Measurements from ENCODE around the gene FAM107A. TPM values are rescaled to one million over a fixed set of nuclear protein-coding genes. Genes with fewer than 3 reads are reported as not detected.
A peak's percentile ranks its signal among the peaks of the same experiment; 100 is the strongest.

The FAM107A gene
- total and polyA plus RNA-seq, 9 of the 15 experiments (the other 6 are each of a cell fraction or from before 2014, with no cell fraction given), result 0.07 TPM; not detected in 8

GRCh38 chr3:58617338-58617761 is 40.2 kb upstream of the FAM107A start:
- no TSS peak for BruUV-seq (replicated peaks)
- Histone ChIP-seq H3K9ac (ENCODE audit: insufficient read depth in 1 of 2, low read depth in 2 of 2, low read length in 2 of 2) (no peak overlapping the region), H3K9me3 (replicated peaks; ENCODE audit: control insufficient read depth, insufficient read depth, low read depth, low read length) (no peaks in the 10 kb centered on the region), H3K79me2 (ENCODE audit: control insufficient read depth, insufficient read depth, low read length) (no peaks in the 10 kb centered on the region), H3K4me3 (no peak overlapping the region), H3K4me2 (ENCODE audit: insufficient read depth, low read length) (no peak overlapping the region), H3K27ac (ENCODE audit: extremely low read depth, low read depth, low read length) (no peak overlapping the region), H3K27me3 (ENCODE audit: control insufficient read depth in 2 of 2, insufficient read depth in 2 of 2, low read length in 2 of 2) (peaks cover 0 to 24% of the 10 kb centered on the region in 2 experiments; a peak in 3 of 5 replicates), H3K36me3 (ENCODE audit: control insufficient read depth, insufficient read depth, low read length) (no peaks in the 10 kb centered on the region), H3K4me1 (replicated peaks in 1 of 2; ENCODE audit: control insufficient read depth in 2 of 2, insufficient read depth in 2 of 2, low read length in 2 of 2) (no peaks in the 10 kb centered on the region; a peak in 1 of 5 replicates), H2AFZ (ENCODE audit: low read depth, low read length) (no peak overlapping the region), H4K20me1 (replicated peaks; ENCODE audit: control insufficient read depth, insufficient read depth, low read length) (no peaks in the 10 kb centered on the region; the same call in 1 of the 2 replicates), H3K9me1 (ENCODE audit: control insufficient read depth, insufficient read depth, low read length) (no peaks in the 10 kb centered on the region)
- in situ Hi-C loops (cut with MboI) (no loop called here), intact Hi-C loops (cut with micrococcal nuclease) (no loop called here)
- ATAC-seq (no peak), FAIRE-seq (no peak), DNase-seq (ENCODE audit: extremely low read depth in 1 of 4, low spot score in 3 of 4) (no peak)
- TF ChIP-seq ZBED1 (IDR thresholded peaks at IDR 0.05), result no peak
- CTCF ChIA-PET (ENCODE audit: low intra/inter-chr PET ratio), result interaction anchor here (0.7 kb wide), 1 partner anchor 83 kb away, joined by 4 read pairs; no protein-coding TSS in a partner anchor
- POLR2A ChIA-PET, result no interaction called here
- WGBS (ENCODE audit: insufficient coverage, low coverage, missing lambda C conversion rate), result 12% methylated on average over 5 of the region's 8 CpGs

DNA sequence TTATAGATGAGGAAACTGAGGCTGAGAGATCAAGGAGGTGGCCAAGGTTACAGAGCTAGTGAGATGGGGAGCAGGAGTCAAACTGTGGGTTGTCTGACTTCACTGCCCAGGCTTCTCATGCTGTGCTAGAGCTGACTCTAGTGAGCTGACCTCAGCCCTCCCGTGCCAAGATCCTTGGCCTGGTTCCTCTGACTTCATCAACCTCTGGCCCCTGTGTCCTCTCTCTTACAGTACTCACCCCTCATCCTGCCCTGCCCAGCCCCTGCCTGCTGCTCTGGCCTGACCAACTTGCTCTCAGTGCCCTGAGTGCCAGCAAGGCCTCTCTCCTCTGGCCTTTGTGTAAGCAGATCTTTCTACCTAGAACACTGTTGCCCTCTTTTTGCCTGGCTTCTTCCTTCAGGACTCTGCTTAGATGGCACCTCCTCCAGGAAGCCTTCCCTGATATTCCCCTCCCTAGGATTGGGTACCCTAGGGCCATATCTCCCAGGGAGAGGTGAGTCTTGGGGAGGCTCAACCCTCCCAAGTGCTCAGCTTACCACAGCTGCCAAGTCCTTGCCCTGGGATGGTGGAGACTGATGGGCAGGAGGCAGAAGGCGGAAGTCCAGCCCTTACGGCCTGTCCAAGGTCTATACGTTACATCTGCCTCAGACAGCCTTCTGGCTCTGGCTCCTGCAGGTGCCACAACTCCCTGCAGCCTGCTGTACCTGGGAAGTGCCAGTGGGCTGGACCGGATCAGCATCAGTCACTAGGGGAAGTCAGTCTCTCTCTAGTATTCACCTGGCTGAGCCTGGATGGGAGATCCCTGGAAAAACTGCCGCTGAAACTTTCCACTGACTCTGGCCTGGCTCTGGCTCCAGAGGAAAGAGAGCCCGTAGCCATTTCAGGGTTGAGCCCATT is 36.3 kb upstream of the FAM107A start:
- no peak for TF ChIP-seq PRPF4 (IDR thresholded peaks at IDR 0.05; ENCODE audit: insufficient read depth, low read depth, low read length, poor library complexity, severe bottlenecking)
- TF ChIP-seq ATF1 (CRISPR knock-in tag; IDR thresholded peaks at IDR 0.05), result no peak
- no peak for TF ChIP-seq ATF1 (tag; IDR thresholded peaks at IDR 0.05)
- TF ChIP-seq ZFP36 (IDR thresholded peaks at IDR 0.05; ENCODE audit: low read depth, low read length, partially characterized antibody), result peak; percentile 94
- TF ChIP-seq RBM25 (IDR thresholded peaks at IDR 0.05; ENCODE audit: low read depth, low read length, severe bottlenecking), result peak; percentile 7
- no TSS peak for BruUV-seq (replicated peaks)
- Histone ChIP-seq H3K4me1 (replicated peaks in 1 of 2; ENCODE audit: control insufficient read depth in 2 of 2, insufficient read depth in 2 of 2, low read length in 2 of 2) (no peaks in the 10 kb centered on the region; a peak in 1 of 5 replicates), H4K20me1 (replicated peaks; ENCODE audit: control insufficient read depth, insufficient read depth, low read length) (no peaks in the 10 kb centered on the region), H3K9ac (ENCODE audit: insufficient read depth in 1 of 2, low read depth in 2 of 2, low read length in 2 of 2) (no peak overlapping the region), H2AFZ (ENCODE audit: low read depth, low read length) (no peak overlapping the region), H3K27ac (ENCODE audit: extremely low read depth, low read depth, low read length) (no peak overlapping the region), H3K4me3 (no peak overlapping the region), H3K79me2 (ENCODE audit: control insufficient read depth, insufficient read depth, low read length) (no peaks in the 10 kb centered on the region), H3K36me3 (ENCODE audit: control insufficient read depth, insufficient read depth, low read length) (no peaks in the 10 kb centered on the region), H3K4me2 (ENCODE audit: insufficient read depth, low read length) (no peak overlapping the region), H3K27me3 (ENCODE audit: control insufficient read depth in 2 of 2, insufficient read depth in 2 of 2, low read length in 2 of 2) (peaks cover 0 to 19% of the 10 kb centered on the region in 2 experiments; a peak in 3 of 5 replicates), H3K9me1 (ENCODE audit: control insufficient read depth, insufficient read depth, low read length) (no peaks in the 10 kb centered on the region), H3K9me3 (replicated peaks; ENCODE audit: control insufficient read depth, insufficient read depth, low read depth, low read length) (no peaks in the 10 kb centered on the region)
- ChIA-PET POLR2A (no interaction called here), CTCF (ENCODE audit: low intra/inter-chr PET ratio) (no interaction called here)
- in situ Hi-C loops (cut with MboI), result no loop called here
- 0% methylated on average over 4 of the region's 7 CpGs for WGBS (ENCODE audit: insufficient coverage, low coverage, missing lambda C conversion rate)
- intact Hi-C loops (cut with micrococcal nuclease), result no loop called here
- no peak for FAIRE-seq
- ATAC-seq, result no peak
- DNase-seq (ENCODE audit: extremely low read depth in 1 of 4, low spot score in 3 of 4), result no peak
